Keratinocyte (primary cell): ENCODE measurements around the gene WNK4.

Experiments
- EZH2 ChIP-seq: IDR thresholded peaks from one replicate; pipeline ENCODE4 v1.6.1; 2012; ENCODE audit warnings: inconsistent platforms, mild to moderate bottlenecking, low read length, moderate library complexity
- TF ChIP-seq, protein P1 (sequence below), 3 experiments: IDR thresholded peaks in 1 of 3; conservative IDR thresholded peaks in 1 of 3; optimal IDR thresholded peaks in 1 of 3; 2 replicates in 2 of 3; 3 replicates in 1 of 3; pipeline versions ENCODE3 to v1.5.1; 2011; ENCODE audit warnings: low read length in 3 of 3, mild to moderate bottlenecking in 3 of 3, moderate library complexity in 2 of 3, control low read depth in 1 of 3, inconsistent platforms in 1 of 3; ENCODE audit not compliant: insufficient read depth in 2 of 3; ENCODE audit errors: extremely low read depth in 1 of 3

DNA sequence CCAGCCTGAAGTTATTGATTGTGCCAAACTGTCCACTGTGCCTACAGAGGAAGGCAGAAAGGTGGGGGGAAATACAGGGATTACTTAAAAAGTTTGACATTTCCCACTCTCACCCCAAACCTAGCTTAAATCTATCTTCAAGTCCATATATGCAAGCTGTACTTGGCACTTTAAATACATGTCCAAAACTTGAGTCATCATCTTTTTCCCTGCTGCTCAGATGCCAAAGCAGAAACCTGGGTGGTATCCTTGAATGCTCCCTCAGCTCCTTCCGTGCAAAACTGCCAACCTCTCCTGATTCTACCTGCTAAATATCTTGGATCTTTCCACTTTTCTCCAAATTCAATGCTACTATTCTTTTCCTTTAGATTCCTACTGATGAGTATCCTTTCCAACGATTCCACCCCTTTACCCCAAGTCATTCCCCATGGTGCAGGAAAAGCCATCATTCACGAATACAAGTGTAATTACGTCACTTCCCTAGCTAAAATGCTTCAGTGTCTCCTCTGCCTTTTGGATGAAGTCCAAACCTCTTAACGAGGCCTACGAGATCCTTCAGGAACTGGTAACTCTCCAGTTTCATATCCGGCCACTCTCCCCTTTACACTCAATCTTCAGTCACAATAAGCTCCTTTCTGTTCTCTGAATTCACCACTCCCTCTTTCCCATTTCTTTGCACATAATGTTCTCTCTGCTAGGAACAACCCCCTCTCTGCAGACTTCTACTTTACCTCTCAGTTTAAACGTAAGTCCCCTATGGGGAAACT lies 34.4 kb downstream of the WNK4 start:
- TF ChIP-seq, protein P1, sequence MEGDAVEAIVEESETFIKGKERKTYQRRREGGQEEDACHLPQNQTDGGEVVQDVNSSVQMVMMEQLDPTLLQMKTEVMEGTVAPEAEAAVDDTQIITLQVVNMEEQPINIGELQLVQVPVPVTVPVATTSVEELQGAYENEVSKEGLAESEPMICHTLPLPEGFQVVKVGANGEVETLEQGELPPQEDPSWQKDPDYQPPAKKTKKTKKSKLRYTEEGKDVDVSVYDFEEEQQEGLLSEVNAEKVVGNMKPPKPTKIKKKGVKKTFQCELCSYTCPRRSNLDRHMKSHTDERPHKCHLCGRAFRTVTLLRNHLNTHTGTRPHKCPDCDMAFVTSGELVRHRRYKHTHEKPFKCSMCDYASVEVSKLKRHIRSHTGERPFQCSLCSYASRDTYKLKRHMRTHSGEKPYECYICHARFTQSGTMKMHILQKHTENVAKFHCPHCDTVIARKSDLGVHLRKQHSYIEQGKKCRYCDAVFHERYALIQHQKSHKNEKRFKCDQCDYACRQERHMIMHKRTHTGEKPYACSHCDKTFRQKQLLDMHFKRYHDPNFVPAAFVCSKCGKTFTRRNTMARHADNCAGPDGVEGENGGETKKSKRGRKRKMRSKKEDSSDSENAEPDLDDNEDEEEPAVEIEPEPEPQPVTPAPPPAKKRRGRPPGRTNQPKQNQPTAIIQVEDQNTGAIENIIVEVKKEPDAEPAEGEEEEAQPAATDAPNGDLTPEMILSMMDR (optimal IDR thresholded peaks at IDR 0.05 in 1 of 3, IDR thresholded peaks at IDR 0.05 in 1 of 3, conservative IDR thresholded peaks at IDR 0.05 in 1 of 3; ENCODE audit: extremely low read depth in 1 of 3, insufficient read depth in 2 of 3, low read length in 3 of 3): no peak
- TF ChIP-seq EZH2: no peak
